ENCODE measurements around the gene PCDHGA3. TPM values are rescaled to one million over a fixed set of nuclear protein-coding genes. Genes with fewer than 3 reads are reported as not detected.

PCDHGA3 gene
- total and polyA plus RNA-seq, 9 of the 15 experiments (the other 6 are each of a cell fraction or from before 2014, with no cell fraction given) = 0.13 to 0.28 (median 0.18) TPM; not detected in 2

DNA sequence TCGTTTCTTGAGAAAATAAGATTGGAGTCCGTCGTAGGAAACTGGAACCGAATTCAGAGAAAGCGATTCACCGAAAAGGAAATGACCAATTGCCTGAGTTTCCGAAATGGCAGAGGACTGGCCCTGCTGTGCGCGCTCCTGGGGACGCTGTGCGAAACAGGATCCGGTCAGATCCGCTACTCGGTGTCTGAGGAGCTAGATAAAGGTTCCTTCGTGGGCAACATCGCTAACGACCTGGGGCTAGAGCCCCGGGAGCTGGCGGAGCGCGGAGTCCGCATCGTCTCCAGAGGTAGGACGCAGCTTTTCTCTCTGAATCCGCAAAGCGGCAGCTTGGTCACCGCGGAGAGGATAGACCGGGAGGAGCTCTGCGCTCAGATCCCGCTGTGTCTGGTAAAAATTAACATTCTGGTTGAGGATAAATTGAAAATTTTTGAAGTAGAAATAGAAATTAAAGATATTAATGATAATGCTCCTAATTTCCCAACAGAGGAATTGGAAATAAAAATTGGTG, 379 bp downstream of the PCDHGA3 start (continued):
- TF ChIP-seq, protein P1, sequence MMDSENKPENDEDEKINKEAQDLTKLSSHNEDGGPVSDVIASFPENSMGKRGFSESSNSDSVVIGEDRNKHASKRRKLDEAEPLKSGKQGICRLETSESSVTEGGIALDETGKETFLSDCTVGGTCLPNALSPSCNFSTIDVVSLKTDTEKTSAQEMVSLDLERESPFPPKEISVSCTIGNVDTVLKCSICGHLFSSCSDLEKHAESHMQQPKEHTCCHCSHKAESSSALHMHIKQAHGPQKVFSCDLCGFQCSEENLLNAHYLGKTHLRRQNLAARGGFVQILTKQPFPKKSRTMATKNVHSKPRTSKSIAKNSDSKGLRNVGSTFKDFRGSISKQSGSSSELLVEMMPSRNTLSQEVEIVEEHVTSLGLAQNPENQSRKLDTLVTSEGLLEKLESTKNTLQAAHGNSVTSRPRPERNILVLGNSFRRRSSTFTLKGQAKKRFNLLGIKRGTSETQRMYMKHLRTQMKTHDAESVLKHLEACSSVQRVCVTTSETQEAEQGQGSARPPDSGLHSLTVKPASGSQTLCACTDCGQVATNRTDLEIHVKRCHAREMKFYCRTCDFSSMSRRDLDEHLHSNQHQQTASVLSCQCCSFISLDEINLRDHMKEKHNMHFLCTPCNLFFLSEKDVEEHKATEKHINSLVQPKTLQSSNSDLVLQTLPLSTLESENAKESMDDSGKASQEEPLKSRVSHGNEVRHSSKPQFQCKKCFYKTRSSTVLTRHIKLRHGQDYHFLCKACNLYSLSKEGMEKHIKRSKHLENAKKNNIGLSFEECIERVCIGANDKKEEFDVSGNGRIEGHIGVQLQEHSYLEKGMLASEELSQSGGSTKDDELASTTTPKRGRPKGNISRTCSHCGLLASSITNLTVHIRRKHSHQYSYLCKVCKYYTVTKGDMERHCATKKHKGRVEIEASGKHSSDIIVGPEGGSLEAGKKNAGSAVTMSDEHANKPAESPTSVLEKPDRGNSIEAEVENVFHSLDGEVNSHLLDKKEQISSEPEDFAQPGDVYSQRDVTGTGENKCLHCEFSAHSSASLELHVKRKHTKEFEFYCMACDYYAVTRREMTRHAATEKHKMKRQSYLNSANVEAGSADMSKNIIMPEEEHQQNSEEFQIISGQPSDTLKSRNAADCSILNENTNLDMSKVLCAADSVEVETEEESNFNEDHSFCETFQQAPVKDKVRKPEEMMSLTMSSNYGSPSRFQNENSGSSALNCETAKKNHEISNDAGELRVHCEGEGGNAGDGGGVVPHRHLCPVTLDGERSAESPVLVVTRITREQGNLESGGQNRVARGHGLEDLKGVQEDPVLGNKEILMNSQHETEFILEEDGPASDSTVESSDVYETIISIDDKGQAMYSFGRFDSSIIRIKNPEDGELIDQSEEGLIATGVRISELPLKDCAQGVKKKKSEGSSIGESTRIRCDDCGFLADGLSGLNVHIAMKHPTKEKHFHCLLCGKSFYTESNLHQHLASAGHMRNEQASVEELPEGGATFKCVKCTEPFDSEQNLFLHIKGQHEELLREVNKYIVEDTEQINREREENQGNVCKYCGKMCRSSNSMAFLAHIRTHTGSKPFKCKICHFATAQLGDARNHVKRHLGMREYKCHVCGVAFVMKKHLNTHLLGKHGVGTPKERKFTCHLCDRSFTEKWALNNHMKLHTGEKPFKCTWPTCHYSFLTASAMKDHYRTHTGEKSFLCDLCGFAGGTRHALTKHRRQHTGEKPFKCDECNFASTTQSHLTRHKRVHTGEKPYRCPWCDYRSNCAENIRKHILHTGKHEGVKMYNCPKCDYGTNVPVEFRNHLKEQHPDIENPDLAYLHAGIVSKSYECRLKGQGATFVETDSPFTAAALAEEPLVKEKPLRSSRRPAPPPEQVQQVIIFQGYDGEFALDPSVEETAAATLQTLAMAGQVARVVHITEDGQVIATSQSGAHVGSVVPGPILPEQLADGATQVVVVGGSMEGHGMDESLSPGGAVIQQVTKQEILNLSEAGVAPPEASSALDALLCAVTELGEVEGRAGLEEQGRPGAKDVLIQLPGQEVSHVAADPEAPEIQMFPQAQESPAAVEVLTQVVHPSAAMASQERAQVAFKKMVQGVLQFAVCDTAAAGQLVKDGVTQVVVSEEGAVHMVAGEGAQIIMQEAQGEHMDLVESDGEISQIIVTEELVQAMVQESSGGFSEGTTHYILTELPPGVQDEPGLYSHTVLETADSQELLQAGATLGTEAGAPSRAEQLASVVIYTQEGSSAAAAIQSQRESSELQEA (IDR thresholded peaks at IDR 0.05; ENCODE audit: low read depth) = no peak
- TF ChIP-seq ETV1 (tag; conservative IDR thresholded peaks at IDR 0.05; ENCODE audit: low read depth) = 0 out of 2 replicates have a peak, but pooled peaks have one; percentile 4
- no peak for TF ChIP-seq L3MBTL2 (IDR thresholded peaks at IDR 0.05)
- TF ChIP-seq TCF7L2 (IDR thresholded peaks at IDR 0.05; ENCODE audit: low read depth, low read length) = no peak
- no peak for TF ChIP-seq MCM2 (IDR thresholded peaks at IDR 0.05; ENCODE audit: low read depth)
- TF ChIP-seq, protein P2, sequence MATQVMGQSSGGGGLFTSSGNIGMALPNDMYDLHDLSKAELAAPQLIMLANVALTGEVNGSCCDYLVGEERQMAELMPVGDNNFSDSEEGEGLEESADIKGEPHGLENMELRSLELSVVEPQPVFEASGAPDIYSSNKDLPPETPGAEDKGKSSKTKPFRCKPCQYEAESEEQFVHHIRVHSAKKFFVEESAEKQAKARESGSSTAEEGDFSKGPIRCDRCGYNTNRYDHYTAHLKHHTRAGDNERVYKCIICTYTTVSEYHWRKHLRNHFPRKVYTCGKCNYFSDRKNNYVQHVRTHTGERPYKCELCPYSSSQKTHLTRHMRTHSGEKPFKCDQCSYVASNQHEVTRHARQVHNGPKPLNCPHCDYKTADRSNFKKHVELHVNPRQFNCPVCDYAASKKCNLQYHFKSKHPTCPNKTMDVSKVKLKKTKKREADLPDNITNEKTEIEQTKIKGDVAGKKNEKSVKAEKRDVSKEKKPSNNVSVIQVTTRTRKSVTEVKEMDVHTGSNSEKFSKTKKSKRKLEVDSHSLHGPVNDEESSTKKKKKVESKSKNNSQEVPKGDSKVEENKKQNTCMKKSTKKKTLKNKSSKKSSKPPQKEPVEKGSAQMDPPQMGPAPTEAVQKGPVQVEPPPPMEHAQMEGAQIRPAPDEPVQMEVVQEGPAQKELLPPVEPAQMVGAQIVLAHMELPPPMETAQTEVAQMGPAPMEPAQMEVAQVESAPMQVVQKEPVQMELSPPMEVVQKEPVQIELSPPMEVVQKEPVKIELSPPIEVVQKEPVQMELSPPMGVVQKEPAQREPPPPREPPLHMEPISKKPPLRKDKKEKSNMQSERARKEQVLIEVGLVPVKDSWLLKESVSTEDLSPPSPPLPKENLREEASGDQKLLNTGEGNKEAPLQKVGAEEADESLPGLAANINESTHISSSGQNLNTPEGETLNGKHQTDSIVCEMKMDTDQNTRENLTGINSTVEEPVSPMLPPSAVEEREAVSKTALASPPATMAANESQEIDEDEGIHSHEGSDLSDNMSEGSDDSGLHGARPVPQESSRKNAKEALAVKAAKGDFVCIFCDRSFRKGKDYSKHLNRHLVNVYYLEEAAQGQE (IDR thresholded peaks at IDR 0.05; ENCODE audit: borderline replicate concordance) = 0 out of 2 replicates have a peak, but pooled peaks have one; percentile 2
- TF ChIP-seq, protein P2 (CRISPR knock-in tag; IDR thresholded peaks at IDR 0.05; ENCODE audit: low read depth) = no peak
- TF ChIP-seq ZNF175 (CRISPR knock-in tag; IDR thresholded peaks at IDR 0.05; ENCODE audit: low read depth) = no peak
- TF ChIP-seq SUPT5H (IDR thresholded peaks at IDR 0.05) = no peak
- TF ChIP-seq, protein P3, sequence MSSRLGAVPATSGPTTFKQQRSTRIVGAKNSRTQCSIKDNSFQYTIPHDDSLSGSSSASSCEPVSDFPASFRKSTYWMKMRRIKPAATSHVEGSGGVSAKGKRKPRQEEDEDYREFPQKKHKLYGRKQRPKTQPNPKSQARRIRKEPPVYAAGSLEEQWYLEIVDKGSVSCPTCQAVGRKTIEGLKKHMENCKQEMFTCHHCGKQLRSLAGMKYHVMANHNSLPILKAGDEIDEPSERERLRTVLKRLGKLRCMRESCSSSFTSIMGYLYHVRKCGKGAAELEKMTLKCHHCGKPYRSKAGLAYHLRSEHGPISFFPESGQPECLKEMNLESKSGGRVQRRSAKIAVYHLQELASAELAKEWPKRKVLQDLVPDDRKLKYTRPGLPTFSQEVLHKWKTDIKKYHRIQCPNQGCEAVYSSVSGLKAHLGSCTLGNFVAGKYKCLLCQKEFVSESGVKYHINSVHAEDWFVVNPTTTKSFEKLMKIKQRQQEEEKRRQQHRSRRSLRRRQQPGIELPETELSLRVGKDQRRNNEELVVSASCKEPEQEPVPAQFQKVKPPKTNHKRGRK (tag; IDR thresholded peaks at IDR 0.05) = no peak
- TF ChIP-seq ZNF780A (CRISPR knock-in tag; IDR thresholded peaks at IDR 0.05) = no peak
